ENCODE data around the gene FBN1.

- TF ChIP-seq POLR2A (IDR thresholded peaks at IDR 0.05; ENCODE audit: low read length) (no peak), GATA1 (IDR thresholded peaks at IDR 0.05; ENCODE audit: low read depth, low read length) (no peak)
Observed at GRCh38 chr15:48527517-48527916, 118.0 kb downstream of the FBN1 start.
